ENCODE data around the gene PRR20G.

The PRR20G gene

DNA sequence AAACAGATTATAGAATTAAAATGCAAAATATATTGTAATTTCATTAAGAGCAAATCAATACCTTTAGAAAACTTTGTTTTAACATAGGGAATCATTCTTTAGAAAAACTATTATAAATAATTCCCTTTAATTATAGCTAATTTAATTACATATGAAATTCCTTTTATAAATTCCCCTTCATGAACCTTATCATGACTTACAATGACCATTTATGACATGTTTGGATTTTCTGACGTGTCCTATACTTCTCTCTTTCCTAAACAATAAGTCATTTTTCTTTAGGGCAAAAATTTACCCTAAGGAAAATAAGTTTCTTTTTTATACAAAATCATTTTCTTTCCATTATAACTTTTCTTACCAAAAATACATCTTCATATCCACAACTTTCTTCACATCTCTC, 37.8 kb downstream of the PRR20G start:
- Histone ChIP-seq H3K27ac (ENCODE audit: low read depth, low read length) (no peak overlapping the region), H3K27me3 (ENCODE audit: control insufficient read depth in 5 of 5, insufficient read depth in 4 of 5, low read length in 5 of 5) (peaks cover 0 to 7% (median 2%) of the 10 kb centered on the region in 5 donors), H3K9ac (ENCODE audit: low read length in 5 of 5) (no peak overlapping the region), H3K9me3 (ENCODE audit: control insufficient read depth in 5 of 5, low read length in 5 of 5) (peaks cover 4 to 25% (median 20%) of the 10 kb centered on the region in 5 donors), H3K36me3 (ENCODE audit: control insufficient read depth in 5 of 5, insufficient read depth in 5 of 5, low read length in 5 of 5) (no peaks in the 10 kb centered on the region), H3K4me1 (ENCODE audit: control insufficient read depth in 5 of 5, insufficient read depth in 5 of 5, low read length in 5 of 5) (no peaks in the 10 kb centered on the region), H3K4me3 (ENCODE audit: low read depth in 1 of 5, low read length in 5 of 5) (no peak overlapping the region)

DNA sequence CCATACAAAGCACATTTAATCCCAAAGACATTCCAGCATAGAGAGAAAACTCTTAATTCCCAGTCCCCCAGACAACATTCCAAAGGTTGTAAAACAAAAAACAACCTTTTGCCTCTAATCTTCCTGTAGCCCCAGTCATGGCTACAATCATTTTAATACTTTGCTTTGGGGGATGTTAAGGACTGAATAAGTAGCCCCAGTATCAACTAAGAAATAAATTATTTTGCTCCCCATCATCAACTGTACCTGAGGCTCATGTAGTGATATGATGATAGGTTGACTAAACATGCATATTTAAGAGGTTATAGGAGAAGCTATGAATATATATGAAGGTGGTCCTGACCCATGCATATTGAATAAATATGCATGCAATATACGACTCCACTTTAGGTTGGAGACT, 40.6 kb downstream of the PRR20G start:
- Histone ChIP-seq H3K4me3 (ENCODE audit: low read depth in 1 of 5, low read length in 5 of 5) (no peak overlapping the region), H3K36me3 (ENCODE audit: control insufficient read depth in 5 of 5, insufficient read depth in 5 of 5, low read length in 5 of 5) (no peaks in the 10 kb centered on the region), H3K9me3 (ENCODE audit: control insufficient read depth in 5 of 5, low read length in 5 of 5) (peaks cover 4 to 29% (median 22%) of the 10 kb centered on the region in 5 donors), H3K27ac (ENCODE audit: low read depth, low read length) (no peak overlapping the region), H3K27me3 (ENCODE audit: control insufficient read depth in 5 of 5, insufficient read depth in 4 of 5, low read length in 5 of 5) (peaks cover 0 to 2% (median 0%) of the 10 kb centered on the region in 5 donors), H3K4me1 (ENCODE audit: control insufficient read depth in 5 of 5, insufficient read depth in 5 of 5, low read length in 5 of 5) (no peaks in the 10 kb centered on the region), H3K9ac (ENCODE audit: low read length in 5 of 5) (no peak overlapping the region)

DNA sequence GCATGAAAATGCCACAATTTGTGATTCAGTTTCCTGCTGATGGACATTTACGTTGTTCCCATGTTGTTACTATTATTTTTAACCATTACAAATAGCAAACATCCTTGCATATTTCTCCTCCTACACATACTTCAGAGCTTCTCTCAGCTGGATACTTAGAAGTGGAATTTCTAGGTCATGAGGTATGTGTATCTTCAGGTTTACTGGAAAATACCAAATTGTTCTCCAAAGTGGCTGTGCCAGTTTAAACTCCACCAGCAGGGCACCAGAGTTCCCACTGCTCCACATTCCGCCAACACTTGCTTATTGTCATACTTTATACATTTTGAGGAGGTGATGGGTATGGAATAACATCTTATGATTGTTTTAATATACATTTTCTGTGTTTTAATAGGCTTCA, 49.2 kb downstream of the PRR20G start:
- H3K36me3 ChIP-seq (ENCODE audit: control insufficient read depth in 5 of 5, insufficient read depth in 5 of 5, low read length in 5 of 5), result no peaks in the 10 kb centered on the region

DNA sequence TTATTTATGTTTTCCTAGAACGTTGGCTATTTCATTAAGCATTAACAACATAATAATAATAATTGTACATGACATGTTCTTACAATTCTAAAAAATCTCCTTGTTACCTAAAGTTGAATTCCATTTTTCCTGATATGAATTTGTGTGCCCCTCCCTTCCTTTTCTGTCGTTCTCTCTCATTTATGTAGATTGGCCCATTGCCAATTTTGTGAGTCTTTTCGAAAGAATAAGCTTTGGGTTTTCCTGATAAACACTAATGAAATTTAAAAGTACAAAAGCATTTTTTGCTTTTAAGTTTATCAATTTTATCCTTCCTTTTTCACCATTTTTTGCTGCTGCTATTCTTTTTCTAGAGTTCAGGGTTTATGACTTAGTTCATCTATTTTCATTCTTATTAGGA, 50.0 kb downstream of the PRR20G start:
- H3K4me1 ChIP-seq (ENCODE audit: control insufficient read depth in 5 of 5, insufficient read depth in 5 of 5, low read length in 5 of 5), result no peaks in the 10 kb centered on the region
- no peak overlapping the region for H3K9ac ChIP-seq (ENCODE audit: low read length in 5 of 5)
- peaks cover 0 to 3% (median 0%) of the 10 kb centered on the region in 5 donors for H3K27me3 ChIP-seq (ENCODE audit: control insufficient read depth in 5 of 5, insufficient read depth in 4 of 5, low read length in 5 of 5)
- peaks cover 2 to 9% (median 5%) of the 10 kb centered on the region in 5 donors for H3K9me3 ChIP-seq (ENCODE audit: control insufficient read depth in 5 of 5, low read length in 5 of 5)
- H3K4me3 ChIP-seq (ENCODE audit: low read depth in 1 of 5, low read length in 5 of 5), result no peak overlapping the region
- no peak overlapping the region for H3K27ac ChIP-seq (ENCODE audit: low read depth, low read length)
- H3K36me3 ChIP-seq (ENCODE audit: control insufficient read depth in 5 of 5, insufficient read depth in 5 of 5, low read length in 5 of 5), result no peaks in the 10 kb centered on the region

More for the DNA sequence above, 49.2 kb downstream of the PRR20G start:
- Histone ChIP-seq H3K9me3 (ENCODE audit: control insufficient read depth in 5 of 5, low read length in 5 of 5) (peaks cover 2 to 12% (median 5%) of the 10 kb centered on the region in 5 donors), H3K9ac (ENCODE audit: low read length in 5 of 5) (no peak overlapping the region), H3K4me1 (ENCODE audit: control insufficient read depth in 5 of 5, insufficient read depth in 5 of 5, low read length in 5 of 5) (no peaks in the 10 kb centered on the region), H3K4me3 (ENCODE audit: low read depth in 1 of 5, low read length in 5 of 5) (no peak overlapping the region), H3K27ac (ENCODE audit: low read depth, low read length) (no peak overlapping the region), H3K27me3 (ENCODE audit: control insufficient read depth in 5 of 5, insufficient read depth in 4 of 5, low read length in 5 of 5) (no peaks in the 10 kb centered on the region)

DNA sequence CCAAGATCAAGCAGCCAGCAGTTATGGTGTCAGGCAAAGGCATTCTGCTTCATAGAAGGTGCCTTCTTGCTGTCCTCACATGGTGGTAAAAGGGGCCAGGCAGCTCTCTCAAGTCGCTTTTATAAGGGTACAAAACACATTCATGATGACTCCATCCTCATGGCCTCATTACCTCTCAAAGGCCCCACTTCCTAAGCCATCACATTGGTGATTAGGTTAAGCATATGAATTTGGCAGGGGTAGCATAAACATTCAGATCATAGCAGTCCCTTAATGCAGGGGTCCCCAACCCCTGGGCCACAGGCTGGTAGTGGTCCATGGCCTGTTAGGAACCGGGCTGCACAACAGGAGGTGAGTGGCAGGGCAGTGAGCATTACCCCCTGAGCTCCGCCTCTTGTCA, 52.1 kb downstream of the PRR20G start:
- H3K4me1 ChIP-seq (ENCODE audit: control insufficient read depth in 5 of 5, insufficient read depth in 5 of 5, low read length in 5 of 5), result no peaks in the 10 kb centered on the region
- H3K9ac ChIP-seq (ENCODE audit: low read length in 5 of 5), result no peak overlapping the region
- H3K27me3 ChIP-seq (ENCODE audit: control insufficient read depth in 5 of 5, insufficient read depth in 4 of 5, low read length in 5 of 5), result peaks cover 0 to 3% (median 0%) of the 10 kb centered on the region in 5 donors
- H3K9me3 ChIP-seq (ENCODE audit: control insufficient read depth in 5 of 5, low read length in 5 of 5), result peaks cover 2 to 9% (median 6%) of the 10 kb centered on the region in 5 donors
- H3K4me3 ChIP-seq (ENCODE audit: low read depth in 1 of 5, low read length in 5 of 5), result no peak overlapping the region
- no peak overlapping the region for H3K27ac ChIP-seq (ENCODE audit: low read depth, low read length)
- H3K36me3 ChIP-seq (ENCODE audit: control insufficient read depth in 5 of 5, insufficient read depth in 5 of 5, low read length in 5 of 5), result no peaks in the 10 kb centered on the region

DNA sequence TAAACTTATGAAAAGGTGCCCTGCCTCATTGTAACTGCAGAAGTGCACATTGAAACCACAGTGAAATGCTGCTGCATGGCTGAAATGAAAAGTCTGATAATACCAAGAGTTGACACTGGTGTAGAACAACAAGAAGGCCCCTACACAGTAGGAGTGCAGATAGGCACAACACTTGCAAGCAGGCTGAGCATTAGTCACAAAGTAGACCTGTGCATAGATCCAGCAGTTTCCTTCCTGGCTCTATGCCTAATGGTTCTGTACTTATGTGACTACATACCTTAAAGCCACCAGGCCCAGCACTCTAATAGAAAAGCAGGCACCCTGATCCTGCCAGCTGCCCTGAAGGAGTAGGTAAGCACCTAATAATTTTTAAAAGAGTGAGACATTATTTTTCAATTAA, 53.1 kb downstream of the PRR20G start:
- H3K4me3 ChIP-seq (ENCODE audit: low read depth in 1 of 5, low read length in 5 of 5), result no peak overlapping the region
- H3K9me3 ChIP-seq (ENCODE audit: control insufficient read depth in 5 of 5, low read length in 5 of 5), result peaks cover 2 to 10% (median 9%) of the 10 kb centered on the region in 5 donors
- no peaks in the 10 kb centered on the region for H3K4me1 ChIP-seq (ENCODE audit: control insufficient read depth in 5 of 5, insufficient read depth in 5 of 5, low read length in 5 of 5)
- no peak overlapping the region for H3K27ac ChIP-seq (ENCODE audit: low read depth, low read length)
- H3K9ac ChIP-seq (ENCODE audit: low read length in 5 of 5), result no peak overlapping the region
- no peaks in the 10 kb centered on the region for H3K36me3 ChIP-seq (ENCODE audit: control insufficient read depth in 5 of 5, insufficient read depth in 5 of 5, low read length in 5 of 5)
- H3K27me3 ChIP-seq (ENCODE audit: control insufficient read depth in 5 of 5, insufficient read depth in 4 of 5, low read length in 5 of 5), result peaks cover 0 to 3% (median 0%) of the 10 kb centered on the region in 5 donors
